GM19193 (cell line): ENCODE results near the gene POLR3B.

Experiments used
- POLR2A ChIP-seq: IDR thresholded peaks from 4 replicates; pipeline ENCODE4 v1.6.1; 2011; ENCODE audit not compliant: insufficient read depth, insufficient read length; ENCODE audit errors: extremely low read depth

Gene POLR3B

DNA sequence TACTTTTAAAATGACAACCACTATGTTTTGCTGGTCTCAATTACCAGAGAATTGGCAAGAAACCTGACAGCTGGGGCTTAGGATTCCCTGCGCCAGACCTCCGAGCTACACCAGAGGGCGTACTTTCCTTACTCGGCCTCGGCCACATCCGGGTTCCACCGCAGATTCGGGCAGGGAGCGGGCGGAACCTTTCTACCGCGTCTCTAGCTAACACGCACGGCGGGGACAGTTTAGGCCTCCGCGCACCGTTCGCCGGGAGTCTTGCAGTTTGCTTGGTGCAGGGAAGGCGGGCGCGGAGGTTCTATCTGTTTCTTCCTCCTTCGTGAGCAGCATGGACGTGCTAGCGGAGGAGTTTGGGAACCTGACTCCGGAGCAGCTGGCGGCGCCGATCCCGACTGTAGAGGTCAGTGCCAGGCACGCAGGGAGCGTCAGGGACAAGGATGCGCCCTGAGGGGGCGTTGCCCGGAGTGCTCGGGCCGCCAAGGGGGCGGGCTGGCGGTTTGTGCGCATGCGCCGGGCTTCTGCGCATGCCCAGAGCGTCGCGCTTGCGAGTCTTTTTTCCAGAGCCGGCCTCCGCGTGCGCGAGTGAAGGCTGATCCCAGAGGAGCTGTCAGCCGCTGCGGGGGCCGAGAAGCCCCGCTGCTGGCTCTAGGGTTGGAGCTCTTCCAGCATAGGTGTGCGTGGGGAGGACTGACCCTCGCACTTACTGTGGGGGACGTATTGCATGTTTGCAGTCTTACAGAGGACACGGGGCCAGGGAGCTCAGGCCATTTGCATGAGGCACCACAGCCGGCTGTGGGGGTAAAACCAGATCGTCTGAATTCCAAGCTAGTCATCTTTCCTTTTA lies at the start of gene POLR3B:
Gene POLR3B (plus strand): TSS at position 200 of the 847 bp plus-strand sequence. CDS start 132 bp downstream, at position 332.
- TF ChIP-seq POLR2A: peak; percentile 92

DNA sequence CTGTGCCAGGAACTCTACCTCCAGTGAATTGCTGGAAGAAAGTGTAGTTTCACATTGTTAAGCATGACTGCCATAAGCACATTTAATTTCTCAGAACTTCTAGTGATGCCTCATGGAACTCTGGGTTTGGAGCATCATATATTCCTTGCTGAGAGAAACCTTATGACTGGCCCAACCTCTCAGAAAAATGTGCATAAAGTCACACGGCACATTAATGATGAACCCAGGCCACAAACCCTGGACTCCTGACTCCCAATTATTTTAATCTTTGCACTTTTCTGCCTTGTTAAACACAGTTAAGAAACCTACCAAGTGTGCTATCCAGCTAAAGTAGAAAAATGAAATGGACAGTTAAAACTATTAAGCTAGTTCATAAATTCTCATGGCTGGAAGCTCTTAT lies 49.4 kb upstream of the POLR3B start:
- no peak for TF ChIP-seq POLR2A

DNA sequence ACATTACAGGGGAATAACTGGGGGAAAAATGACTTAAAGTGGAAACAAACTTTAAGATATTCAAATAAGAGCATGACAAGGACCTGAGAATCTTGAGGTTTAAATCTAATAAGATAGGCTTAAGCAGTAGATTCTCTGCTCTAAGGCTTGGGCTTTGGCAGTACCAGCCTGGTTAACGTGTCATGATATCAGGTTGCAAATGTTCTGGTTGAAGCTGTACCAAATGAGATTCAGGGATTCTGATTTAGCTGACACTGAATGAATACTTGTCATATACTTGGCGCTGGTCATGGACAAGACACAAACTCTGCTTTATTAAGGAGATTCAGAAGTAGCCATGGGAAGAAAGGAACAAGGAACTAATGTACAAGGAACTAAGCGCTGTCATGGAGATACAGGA lies 48.9 kb upstream of the POLR3B start:
- no peak for TF ChIP-seq POLR2A

DNA sequence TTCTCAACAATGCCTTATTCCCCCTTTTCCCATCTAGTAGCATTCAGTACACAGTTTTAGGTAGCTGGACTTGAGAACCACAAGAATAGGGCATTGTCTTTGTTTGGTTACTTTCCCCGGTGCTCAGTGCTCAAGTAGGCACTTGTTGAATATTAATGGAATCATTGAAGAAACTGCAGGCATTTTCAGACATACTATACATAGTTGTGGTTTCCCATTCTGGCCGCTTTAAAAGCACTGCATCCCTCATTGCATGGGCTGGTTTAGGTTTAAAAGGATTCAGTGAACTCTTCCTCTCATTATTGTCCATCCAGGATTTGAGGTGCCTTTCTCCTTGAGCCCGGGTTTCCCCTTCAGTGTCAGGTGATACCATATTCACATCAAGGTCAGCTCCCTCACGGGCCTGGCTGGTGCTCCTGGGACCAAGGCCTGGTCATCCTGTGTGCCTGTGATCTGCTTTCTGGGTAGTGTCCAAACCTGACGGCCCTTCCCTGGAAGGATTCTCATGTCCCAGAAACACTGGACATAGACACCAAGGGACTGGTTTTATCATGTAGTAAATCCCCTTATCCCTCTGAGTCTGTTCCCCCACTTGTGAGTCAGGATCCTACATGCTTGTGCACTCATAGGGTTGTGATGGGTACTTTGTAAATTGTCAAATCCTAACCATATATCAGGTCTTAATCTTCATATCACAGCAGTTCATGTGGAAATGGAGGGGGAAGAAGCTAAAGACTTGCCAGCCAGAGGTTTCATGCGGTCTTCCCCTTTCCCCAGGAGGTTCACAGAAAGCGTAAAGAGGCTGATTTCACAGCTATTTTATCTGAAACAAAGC lies 47.7 kb upstream of the POLR3B start:
- no peak for TF ChIP-seq POLR2A

DNA sequence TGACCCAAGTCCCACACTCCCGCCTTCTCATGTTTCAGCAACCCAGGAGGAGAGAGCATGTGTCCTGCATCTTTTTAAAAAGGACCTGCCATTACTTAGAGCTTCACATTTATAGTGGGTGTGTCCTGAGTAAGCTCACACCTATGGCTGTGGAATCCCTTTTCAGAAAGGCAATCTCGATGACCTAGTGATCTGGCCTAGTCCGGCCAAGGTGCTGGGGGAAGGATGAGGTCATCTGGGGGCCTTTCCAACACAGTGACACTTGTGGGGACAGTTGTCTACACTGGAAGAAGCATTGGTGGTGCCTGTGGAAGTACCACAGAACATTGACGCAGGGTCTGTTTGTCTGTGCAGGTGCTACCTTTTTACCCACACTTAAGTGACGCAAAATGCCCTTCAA lies 46.9 kb upstream of the POLR3B start:
- no peak for TF ChIP-seq POLR2A

DNA sequence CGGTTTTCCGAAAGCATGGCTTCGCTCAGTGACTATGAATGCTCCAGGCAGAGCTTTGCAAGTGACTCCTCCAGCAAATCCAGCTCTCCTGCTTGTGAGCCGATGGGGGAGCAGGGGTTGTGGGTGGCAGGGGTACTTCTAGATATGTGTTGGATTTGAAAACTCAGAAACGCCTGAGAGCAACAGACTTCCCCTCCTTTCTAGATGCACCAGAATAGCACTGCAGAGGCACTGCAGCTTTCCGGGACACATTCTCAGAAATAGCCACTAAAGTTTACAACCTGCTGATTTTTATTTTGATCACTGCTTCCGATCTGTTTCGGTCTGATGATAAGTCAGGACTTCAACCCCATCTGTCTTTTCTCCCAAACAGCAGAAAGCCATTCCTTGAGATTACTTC lies 46.4 kb upstream of the POLR3B start:
- no peak for TF ChIP-seq POLR2A

DNA sequence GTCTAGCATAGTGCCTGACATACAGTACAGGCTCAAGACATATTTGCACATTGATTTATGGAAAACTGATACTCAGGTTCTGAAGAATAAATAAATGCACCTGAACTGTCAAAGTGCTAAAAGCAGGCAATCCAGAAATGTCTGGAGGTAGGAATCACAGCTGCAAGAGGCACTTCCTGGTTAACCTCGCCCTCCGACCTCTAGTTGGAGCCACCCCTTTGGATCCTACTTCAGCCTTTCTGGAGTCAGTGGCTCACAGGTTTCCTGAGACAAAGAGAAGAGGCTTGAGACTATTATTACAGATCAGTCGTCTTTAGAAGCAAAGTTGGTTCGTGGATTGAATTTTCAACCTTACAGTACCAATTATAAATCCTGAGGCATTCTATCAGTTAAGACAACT lies 42.0 kb upstream of the POLR3B start:
- no peak for TF ChIP-seq POLR2A

DNA sequence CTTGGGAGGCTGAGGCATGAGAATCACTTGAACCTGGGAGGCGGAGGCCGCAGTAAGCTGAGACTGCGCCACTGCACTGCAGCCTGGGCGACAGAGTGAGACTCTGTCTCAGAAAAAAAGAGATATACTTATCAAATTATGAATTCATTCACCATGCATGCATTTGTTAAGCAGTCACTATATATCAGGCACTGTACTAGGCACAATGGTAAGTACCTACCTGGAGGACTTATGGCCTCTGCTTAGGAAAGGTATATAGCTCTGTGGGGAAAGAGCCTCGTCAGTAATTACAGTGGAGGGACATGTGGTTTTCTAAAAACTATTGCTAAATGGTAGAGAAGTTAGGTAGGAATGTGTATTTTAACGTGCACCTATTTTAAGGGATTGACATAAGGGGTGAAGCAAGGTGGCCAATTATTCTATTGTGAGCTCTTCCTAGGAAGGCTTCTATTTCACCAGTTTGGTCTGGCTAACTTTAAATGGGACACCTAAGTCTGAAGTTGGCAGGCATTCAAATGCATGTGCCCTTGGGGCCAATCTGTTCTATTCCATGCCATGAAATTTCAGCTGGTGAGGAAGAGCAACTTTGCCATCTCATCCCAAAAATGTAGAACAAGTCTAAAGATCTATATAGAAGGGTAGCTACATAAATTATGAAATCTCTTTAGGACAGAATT lies 40.0 kb upstream of the POLR3B start:
- TF ChIP-seq POLR2A: no peak

DNA sequence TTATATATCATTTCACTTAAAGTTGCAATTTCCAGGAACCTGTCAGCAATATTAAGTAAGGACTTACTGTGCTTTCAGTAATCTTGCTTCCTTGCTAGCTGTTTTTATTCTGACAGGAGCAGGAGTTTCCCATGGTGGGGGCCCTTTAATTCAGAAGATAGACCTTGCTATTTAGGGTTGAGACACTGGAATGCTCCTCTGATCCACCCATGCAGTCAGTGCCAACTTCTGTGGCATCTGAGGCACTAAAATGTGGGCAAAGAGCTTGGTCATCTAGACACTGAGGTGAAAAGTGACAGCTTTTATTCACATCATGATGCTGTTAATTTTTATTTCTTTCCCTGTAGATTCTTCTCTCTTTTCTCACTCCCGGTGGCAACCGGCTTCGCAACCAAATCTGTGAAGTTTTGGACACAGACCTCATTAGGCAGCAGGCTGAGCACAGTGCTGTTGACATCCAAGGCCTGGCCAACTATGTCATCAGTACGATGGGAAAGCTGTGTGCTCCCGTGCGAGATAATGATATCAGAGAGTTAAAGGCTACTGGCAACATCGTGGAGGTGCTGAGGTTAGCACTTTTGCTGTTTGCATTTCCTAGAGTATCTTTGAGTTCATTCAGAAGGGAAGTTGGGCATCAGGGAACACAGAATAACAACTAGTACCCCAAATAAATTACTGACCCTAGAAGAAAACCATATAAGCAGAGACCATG lies 36.3 kb upstream of the POLR3B start:
- TF ChIP-seq POLR2A: no peak

DNA sequence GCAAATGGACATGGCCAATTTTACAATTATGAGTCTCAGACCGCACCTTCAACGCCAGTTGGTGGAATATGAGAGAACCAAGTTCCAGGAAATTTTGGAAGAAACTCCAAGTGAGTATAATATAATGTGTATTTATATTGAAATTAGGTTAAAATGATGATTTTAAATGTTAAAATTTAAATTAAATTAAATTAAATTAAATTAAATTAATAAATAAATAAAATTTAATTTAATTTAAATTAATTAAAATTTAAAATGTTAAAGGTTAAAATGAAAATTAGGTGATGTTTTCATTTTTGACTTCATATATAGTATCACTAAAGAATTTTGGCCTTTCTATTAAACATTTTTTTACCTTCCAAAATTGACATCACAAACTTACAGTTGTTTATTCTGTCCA lies 34.0 kb upstream of the POLR3B start:
- TF ChIP-seq POLR2A: no peak

DNA sequence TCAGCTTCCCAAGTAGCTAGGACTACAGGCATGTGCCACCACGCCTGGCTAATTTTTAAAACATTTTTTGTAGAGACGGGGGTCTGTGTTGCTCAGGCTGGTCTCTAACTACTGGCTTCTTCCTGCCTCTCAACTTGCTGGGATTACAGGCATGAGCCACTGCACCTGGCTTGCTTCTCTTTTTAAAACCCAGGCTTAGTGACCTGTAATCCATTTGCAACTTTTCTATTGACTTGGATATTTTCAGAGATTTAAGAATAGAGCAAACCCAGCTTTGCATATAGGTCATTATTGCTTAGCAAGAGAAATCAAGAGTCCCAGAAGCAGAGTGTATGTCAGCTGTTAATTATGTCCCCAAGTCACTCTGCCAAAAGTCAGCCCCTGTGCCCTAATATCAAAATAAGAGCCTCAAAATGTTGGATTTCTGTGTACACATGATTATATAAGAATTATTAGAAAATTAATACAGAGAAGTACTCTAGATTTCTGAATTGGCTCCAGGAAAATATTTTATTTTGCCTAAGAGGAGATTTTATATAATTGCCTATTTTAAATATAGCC lies 30.2 kb upstream of the POLR3B start:
- TF ChIP-seq POLR2A: no peak

DNA sequence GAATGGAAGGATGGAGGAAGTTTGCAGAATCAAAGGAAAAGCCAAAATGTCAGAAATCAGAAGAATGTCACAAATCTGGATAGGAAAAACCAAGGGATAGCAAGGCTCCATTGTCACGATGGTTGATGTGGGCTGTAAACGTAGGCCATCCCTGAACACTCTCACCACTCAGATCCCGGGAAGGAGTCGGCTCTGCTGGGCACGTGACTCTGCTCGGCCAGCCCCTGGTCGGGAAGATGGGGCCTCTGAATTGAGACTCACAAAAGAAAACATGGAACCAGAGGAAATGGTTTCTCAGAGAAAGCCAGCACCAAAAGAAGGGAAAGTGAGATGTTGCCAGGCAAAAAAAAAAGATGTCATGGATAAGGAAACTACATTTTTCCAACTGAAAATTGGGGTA lies 28.8 kb upstream of the POLR3B start:
- no peak for TF ChIP-seq POLR2A

DNA sequence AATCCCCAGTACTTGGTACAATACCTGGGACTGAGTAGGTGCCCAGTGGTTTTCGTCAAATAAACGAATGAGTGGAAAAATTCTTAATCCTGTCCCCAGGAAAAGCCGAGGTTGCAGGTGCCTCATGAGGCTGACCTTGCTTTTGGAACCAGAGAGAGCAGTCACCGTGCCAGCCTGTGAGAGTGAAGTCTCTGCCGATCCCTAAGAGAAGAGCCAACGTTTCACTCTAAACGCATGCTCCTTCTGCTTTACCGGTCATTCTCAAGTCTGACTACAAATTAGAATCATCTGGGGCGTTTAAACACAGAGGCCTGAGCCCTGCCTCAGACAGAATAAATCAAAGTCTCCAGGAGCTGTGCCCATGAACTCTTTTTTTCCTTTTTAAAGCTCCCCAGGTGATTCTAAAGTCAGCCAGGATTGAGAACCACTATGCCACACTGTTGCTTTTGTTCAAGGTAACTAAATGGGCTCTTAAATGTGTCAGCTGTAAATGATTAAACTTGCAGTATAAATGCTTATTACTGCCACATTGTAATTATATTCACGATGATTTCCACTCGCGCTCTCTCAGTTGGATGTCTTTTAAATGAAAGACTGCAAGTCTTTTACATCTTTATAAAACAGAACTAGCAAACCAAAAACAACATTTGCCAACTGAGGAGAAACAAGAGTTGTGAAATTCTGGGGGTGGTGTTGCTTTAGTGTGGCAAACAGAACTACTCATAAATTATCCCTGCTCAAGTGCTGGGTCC lies 28.1 kb upstream of the POLR3B start:
- no peak for TF ChIP-seq POLR2A

DNA sequence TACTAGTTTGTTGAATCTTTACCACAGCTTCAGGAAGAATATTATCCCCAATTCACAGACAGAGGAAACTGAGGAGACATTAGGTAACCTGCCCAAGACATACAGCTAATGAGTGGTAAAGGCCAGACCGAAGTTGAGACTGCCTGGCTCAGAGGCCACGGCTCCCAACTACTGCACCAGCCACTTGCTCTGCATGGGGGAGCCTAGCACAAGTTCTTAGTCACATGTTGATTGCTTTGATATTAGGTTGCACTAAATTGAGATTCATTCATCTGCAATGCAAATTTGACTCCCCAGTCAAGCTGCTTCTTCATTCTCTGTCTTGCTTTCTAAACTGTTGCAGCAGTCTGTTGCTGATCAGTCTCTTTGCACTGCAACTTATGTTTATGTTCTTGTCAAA lies 25.9 kb upstream of the POLR3B start:
- no peak for TF ChIP-seq POLR2A
